Peyer's patch (tissue), 4 donors: ENCODE data around the gene PDE11A. TPM values are rescaled to one million over a fixed set of nuclear protein-coding genes. Genes with fewer than 3 reads are reported as not detected.
"Not testable (repeated sequence)": the region's sequence is repeated elsewhere in the genome, so short reads cannot be mapped to it uniquely, and the experiment has no call there.

Experiments
- DNase-seq, 3 donors: peaks; one replicate each; pipeline ENCODE4 v3.0.0-alpha.2; 2017 to 2019
- H3K27ac ChIP-seq, 4 donors: fragments of 200-600 bp; sonication (generic); one replicate each; pipeline ENCODE4 v1.5.1; 2016 to 2019
- H3K27me3 ChIP-seq, 2 donors: fragments of 200-600 bp; sonication (generic); one replicate each; pipeline ENCODE4 v1.5.1; 2019
- H3K36me3 ChIP-seq, 3 donors: fragments of 200-600 bp; sonication (generic); one replicate each; pipeline ENCODE4 v1.5.1; 2016 to 2019
- H3K4me1 ChIP-seq, 4 donors: fragments of 200-600 bp; sonication (generic); one replicate each; pipeline ENCODE4 v1.5.1; 2016 to 2019
- H3K4me3 ChIP-seq, 4 donors: fragments of 200-600 bp; sonication (generic); 1 replicate in 3 of 4; 2 replicates in 1 of 4; pipeline ENCODE4 v1.5.1; 2016 to 2019; ENCODE audit warnings: mild to moderate bottlenecking in 1 of 4
- H3K9me3 ChIP-seq, 4 donors: fragments of 200-600 bp; sonication (generic); one replicate each; pipeline ENCODE4 v1.5.1; 2016 to 2019; ENCODE audit warnings: mild to moderate bottlenecking in 1 of 4
- POLR2A ChIP-seq, 2 donors: fragments of 450-650 bp; IDR thresholded peaks; one replicate each; pipeline ENCODE4 v1.5.1; 2017; ENCODE audit warnings: antibody characterized with exemption in 2 of 2, mild to moderate bottlenecking in 2 of 2, moderate library complexity in 2 of 2
- total RNA-seq, 4 donors: library from RNA; depleted of rRNA; stranded (reverse); fragments of >200 nt; gene quantifications; one replicate each; pipeline ENCODE4 v1.1.0, GENCODE V29; 2016
- TF ChIP-seq, protein P1 (sequence below), 6 experiments: fragments of 450-650 bp in 4 of 6; fragments of 200-600 bp in 2 of 6; sonication (generic) in 1 of 6; IDR thresholded peaks; one replicate each; pipeline ENCODE4 v1.5.1; 2017 to 2019; ENCODE audit warnings: antibody characterized with exemption in 6 of 6, mild to moderate bottlenecking in 3 of 6, moderate library complexity in 1 of 6

Gene PDE11A
- total RNA-seq, 4 donors from 2014 or later, result 1.6 to 2.1 (median 1.7) TPM

DNA sequence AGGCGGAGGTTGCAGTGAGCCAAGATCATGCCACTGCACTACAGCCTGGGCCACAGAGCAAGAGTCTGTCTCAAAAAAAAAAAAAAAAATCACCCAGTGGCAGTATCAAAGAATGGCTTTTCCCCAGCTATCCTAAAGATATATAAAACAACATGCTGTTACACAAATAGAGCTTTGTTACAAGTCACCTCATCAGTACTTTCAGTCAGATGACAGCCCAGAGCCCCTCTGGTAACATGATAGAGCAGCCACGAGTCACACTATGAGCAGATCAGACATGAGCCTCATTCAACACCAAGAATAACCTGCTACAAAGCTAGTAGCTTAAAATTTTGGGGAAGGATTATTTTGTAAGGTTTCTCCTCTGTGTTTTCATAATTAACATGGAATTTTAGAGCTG lies 25.2 kb downstream of the PDE11A start:
- TF ChIP-seq POLR2A (IDR thresholded peaks at IDR 0.05), result no peak
- TF ChIP-seq, protein P1, sequence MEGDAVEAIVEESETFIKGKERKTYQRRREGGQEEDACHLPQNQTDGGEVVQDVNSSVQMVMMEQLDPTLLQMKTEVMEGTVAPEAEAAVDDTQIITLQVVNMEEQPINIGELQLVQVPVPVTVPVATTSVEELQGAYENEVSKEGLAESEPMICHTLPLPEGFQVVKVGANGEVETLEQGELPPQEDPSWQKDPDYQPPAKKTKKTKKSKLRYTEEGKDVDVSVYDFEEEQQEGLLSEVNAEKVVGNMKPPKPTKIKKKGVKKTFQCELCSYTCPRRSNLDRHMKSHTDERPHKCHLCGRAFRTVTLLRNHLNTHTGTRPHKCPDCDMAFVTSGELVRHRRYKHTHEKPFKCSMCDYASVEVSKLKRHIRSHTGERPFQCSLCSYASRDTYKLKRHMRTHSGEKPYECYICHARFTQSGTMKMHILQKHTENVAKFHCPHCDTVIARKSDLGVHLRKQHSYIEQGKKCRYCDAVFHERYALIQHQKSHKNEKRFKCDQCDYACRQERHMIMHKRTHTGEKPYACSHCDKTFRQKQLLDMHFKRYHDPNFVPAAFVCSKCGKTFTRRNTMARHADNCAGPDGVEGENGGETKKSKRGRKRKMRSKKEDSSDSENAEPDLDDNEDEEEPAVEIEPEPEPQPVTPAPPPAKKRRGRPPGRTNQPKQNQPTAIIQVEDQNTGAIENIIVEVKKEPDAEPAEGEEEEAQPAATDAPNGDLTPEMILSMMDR (IDR thresholded peaks at IDR 0.05), result no peak
- DNase-seq, result no peak
- Histone ChIP-seq H3K27ac (no peak overlapping the region), H3K4me3 (no peak overlapping the region), H3K27me3 (no peaks in the 10 kb centered on the region), H3K9me3 (no peaks in the 10 kb centered on the region), H3K36me3 (no peaks in the 10 kb centered on the region), H3K4me1 (no peaks in the 10 kb centered on the region)

DNA sequence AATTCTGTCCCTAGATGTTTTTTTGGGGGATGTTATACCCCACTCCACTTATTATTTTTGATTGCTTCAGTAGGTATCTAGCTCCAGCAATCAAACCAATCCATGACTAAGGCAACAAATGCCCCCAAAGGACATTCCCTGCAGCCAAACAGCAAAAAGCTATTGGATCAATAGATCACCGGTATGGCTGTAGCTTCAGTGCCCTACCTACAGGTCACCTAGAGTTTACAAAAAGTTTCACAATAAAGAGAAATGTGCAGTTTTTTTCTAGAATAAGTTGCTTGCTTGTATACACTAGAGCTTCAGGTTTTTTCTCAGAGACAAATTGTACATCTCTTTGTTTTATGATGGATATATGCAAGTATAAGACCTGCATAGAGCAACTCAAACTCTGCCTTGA lies 27.7 kb downstream of the PDE11A start:
- Histone ChIP-seq H3K36me3 (no peaks in the 10 kb centered on the region), H3K9me3 (no peaks in the 10 kb centered on the region), H3K27ac (no peak overlapping the region), H3K4me3 (no peak overlapping the region), H3K4me1 (no peaks in the 10 kb centered on the region), H3K27me3 (no peaks in the 10 kb centered on the region)
- DNase-seq, result no peak
- TF ChIP-seq POLR2A (IDR thresholded peaks at IDR 0.05), result no peak
- TF ChIP-seq, protein P1 (IDR thresholded peaks at IDR 0.05), result no peak

DNA sequence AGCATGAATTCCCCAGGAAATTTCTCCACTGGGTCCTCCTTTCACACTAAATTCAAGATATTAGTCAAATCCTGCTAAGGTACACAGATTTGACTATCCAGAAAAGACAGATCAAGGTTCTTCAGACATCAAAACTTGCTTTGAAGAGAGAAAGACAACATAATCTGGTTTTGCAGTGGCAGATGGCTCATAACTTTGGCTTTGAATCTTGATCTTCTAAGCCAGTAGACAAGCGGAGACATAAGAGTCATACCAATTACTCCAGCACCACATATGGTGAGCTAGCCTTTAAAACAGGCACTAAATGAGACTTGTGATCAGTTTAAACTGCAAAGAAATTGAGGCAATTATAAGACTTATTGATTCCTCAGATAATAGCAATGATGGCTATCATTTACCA lies 29.3 kb downstream of the PDE11A start:
- no peak for TF ChIP-seq POLR2A (IDR thresholded peaks at IDR 0.05)
- TF ChIP-seq, protein P1 (IDR thresholded peaks at IDR 0.05), result no peak
- H3K27ac ChIP-seq, result no peak overlapping the region
- no peak for DNase-seq
- H3K4me3 ChIP-seq, result no peak overlapping the region
- no peaks in the 10 kb centered on the region for H3K9me3 ChIP-seq
- H3K36me3 ChIP-seq, result no peaks in the 10 kb centered on the region
- H3K4me1 ChIP-seq, result no peaks in the 10 kb centered on the region
- no peaks in the 10 kb centered on the region for H3K27me3 ChIP-seq

DNA sequence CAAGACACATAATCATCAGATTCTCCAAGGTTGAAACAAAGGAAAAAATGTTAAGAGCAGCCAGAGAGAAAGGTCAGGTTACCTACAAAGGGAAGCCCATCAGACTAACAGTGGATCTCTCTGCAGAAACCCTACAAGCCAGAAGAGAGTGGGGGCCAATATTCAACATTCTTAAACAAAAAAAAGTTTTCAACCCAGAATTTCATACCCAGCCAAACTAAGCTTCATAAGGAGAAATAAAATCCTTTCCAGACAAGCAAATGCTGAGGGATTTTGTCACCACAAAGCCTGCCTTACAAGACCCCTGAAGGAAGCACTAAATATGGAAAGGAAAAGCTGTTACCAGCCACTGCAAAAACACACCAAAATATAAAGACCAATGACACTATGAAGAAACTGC lies 39.0 kb downstream of the PDE11A start:
- H3K4me3 ChIP-seq, H3K27me3 ChIP-seq, DNase-seq, H3K4me1 ChIP-seq, H3K9me3 ChIP-seq, H3K27ac ChIP-seq, H3K36me3 ChIP-seq: not testable (repeated sequence)

DNA sequence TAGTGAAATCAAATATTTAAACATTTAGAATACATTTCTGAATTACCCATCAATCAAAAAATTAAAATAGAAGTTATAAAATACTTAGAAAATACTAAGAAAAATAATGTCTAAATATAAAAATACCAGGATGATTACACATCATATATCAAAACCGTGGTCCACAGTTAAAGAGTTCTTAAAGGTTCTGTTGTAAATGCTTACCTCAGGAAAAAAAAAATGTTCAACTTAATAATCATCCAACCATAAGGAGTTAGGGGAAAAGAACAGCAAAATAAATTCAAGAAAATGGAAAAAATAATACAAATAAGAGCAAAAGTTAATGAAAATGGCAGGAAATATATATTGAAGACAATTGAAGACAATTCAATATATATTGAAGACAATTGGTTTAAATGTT lies 43.2 kb downstream of the PDE11A start:
- TF ChIP-seq, protein P1 (IDR thresholded peaks at IDR 0.05), result no peak
- no peak for TF ChIP-seq POLR2A (IDR thresholded peaks at IDR 0.05)

DNA sequence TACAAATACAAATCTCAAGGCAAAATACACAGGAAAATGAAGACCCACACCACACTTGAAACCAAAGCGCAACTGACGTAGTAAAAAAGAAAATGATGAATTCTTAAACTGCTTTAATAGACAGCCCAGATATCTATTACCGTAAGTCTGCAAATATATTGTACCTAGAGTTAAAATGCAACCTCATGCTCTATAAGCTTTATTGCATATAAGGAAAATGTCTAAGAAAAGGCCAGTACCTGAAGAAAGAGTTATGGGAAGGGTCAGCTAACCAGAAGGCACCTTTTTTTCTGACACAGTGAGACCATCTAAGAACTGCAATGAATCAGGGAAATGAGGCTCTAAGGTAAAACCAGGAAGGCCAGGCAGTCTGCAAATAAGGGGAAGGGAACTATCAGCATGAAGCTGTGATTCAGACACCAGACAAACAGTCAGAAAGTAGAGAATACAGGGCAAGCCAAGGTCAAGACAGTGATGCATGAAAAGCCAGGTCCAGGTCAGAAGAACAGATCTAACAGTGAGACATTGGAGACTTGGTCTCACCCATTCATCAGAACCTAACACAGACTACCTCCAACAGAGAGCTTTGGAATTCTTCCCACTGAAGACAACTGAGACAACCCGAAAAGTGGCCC lies 46.9 kb downstream of the PDE11A start:
- H3K4me1 ChIP-seq, result no peaks in the 10 kb centered on the region
- no peaks in the 10 kb centered on the region for H3K36me3 ChIP-seq
- no peaks in the 10 kb centered on the region for H3K27me3 ChIP-seq
- no peaks in the 10 kb centered on the region for H3K9me3 ChIP-seq
- no peak for TF ChIP-seq POLR2A (IDR thresholded peaks at IDR 0.05)
- TF ChIP-seq, protein P1 (IDR thresholded peaks at IDR 0.05), result no peak
- no peak for DNase-seq
- no peak overlapping the region for H3K4me3 ChIP-seq
- H3K27ac ChIP-seq, result no peak overlapping the region

More for the DNA sequence above, 43.2 kb downstream of the PDE11A start:
- no peaks in the 10 kb centered on the region for H3K36me3 ChIP-seq
- H3K27me3 ChIP-seq, result no peaks in the 10 kb centered on the region
- H3K27ac ChIP-seq, result no peak overlapping the region
- H3K4me1 ChIP-seq, result no peaks in the 10 kb centered on the region
- H3K9me3 ChIP-seq, result no peaks in the 10 kb centered on the region
- DNase-seq, result no peak
- H3K4me3 ChIP-seq, result no peak overlapping the region
